Spinal cord (tissue), 10 donors: Measurements from ENCODE around the gene COG6. TPM values are rescaled to one million over a fixed set of nuclear protein-coding genes. Genes with fewer than 3 reads are reported as not detected.

Experiments
- DNase-seq, 6 donors: peaks; one replicate each; pipeline versions ENCODE4 v3.0.0 to v3.0.0-alpha.2; 2013 to 2015; ENCODE audit warnings: low spot score in 6 of 6, low read depth in 4 of 6
- H3K27ac ChIP-seq: one replicate; pipeline ENCODE4 v1.5.1; 2013; ENCODE audit warnings: low read depth, low read length, control low read depth
- H3K27me3 ChIP-seq: one replicate; pipeline ENCODE4 v1.6.1; 2013; ENCODE audit warnings: low read length; ENCODE audit not compliant: control insufficient read depth, insufficient read depth
- H3K36me3 ChIP-seq: one replicate; pipeline ENCODE4 v1.6.1; 2013; ENCODE audit warnings: low read length; ENCODE audit not compliant: control insufficient read depth, insufficient read depth
- H3K4me1 ChIP-seq: one replicate; pipeline ENCODE4 v1.6.1; 2013; ENCODE audit warnings: low read length; ENCODE audit not compliant: control insufficient read depth, insufficient read depth
- H3K4me3 ChIP-seq: one replicate; pipeline ENCODE4 v1.5.1; 2013; ENCODE audit warnings: low read depth, low read length, control low read depth
- H3K9me3 ChIP-seq: one replicate; pipeline ENCODE4 v1.6.1; 2013; ENCODE audit warnings: low read length; ENCODE audit not compliant: control insufficient read depth, insufficient read depth
- WGBS: methylation state at CpG from one replicate; pipeline ENCODE4 v1.1.5; 2013; ENCODE audit warnings: missing lambda C conversion rate; ENCODE audit not compliant: insufficient coverage; 5-methylcytosine and 5-hydroxymethylcytosine counted together
- polyA plus RNA-seq, 2 donors: library from polyadenylated mRNA; unstranded; fragments of 120-200 nt; gene quantifications; one replicate each; pipeline ENCODE4 v1.2.1, GENCODE V29; 2013; ENCODE audit not compliant: insufficient read length in 2 of 2
- total RNA-seq, 2 donors: library from RNA; depleted of rRNA in 1 of 2; stranded (reverse); fragments of 120-200 nt in 1 of 2; fragments of >200 nt in 1 of 2; gene quantifications; one replicate each; pipeline versions ENCODE4 v1.2.3 to v1.2.4, GENCODE V29; 2013 to 2014
- donor health status: healthy.

COG6 gene
- total and polyA plus RNA-seq, 4 donors = 23.4 to 48.9 (median 33.6) TPM

DNA sequence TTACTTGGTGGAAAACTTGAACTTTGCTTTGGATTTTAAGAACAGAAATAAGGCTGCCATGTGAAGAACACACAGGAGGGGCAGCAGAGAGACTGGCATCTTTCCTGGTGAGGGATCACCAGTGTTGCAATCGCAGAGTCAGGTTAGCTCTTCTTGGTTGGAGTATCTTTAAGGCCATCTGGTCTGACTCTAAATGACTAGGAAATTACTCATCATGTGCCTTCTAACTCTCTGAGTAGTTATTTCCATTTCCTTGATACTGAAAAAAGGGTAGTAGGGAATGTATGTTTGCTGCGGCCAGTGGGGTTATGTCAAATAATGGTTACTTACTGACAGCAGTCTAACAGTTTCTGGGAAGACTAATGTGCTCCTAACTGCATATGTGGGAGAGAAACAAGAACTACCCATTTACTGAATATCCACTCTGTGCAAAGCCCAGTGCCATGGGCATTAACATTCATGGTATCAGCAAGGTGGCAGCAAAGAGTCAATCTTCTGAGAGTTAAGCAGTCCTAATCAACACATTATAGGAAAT lies 122.1 kb downstream of the COG6 start:
- no peak overlapping the region for H3K4me3 ChIP-seq
- no peaks in the 10 kb centered on the region for H3K4me1 ChIP-seq
- 100% methylated on average over 1 of the region's 2 CpGs for WGBS
- no peaks in the 10 kb centered on the region for H3K36me3 ChIP-seq
- H3K27me3 ChIP-seq = no peaks in the 10 kb centered on the region
- no peak overlapping the region for H3K27ac ChIP-seq
- no peaks in the 10 kb centered on the region for H3K9me3 ChIP-seq
- peak in 2 of 6 donors; percentile 48 to 58 for DNase-seq

- no peaks in the 10 kb centered on the region for H3K27me3 ChIP-seq
- H3K4me3 ChIP-seq = no peak overlapping the region
- H3K27ac ChIP-seq = peak overlapping the region; percentile 15
- H3K9me3 ChIP-seq = no peaks in the 10 kb centered on the region
- no peaks in the 10 kb centered on the region for H3K36me3 ChIP-seq
- H3K4me1 ChIP-seq = no peaks in the 10 kb centered on the region
- DNase-seq = no peak
- WGBS = 8% methylated on average over 2 of the region's 8 CpGs
These were observed 124.1 kb downstream of the COG6 start for GRCh38 chr13:39779337-39780265.

DNA sequence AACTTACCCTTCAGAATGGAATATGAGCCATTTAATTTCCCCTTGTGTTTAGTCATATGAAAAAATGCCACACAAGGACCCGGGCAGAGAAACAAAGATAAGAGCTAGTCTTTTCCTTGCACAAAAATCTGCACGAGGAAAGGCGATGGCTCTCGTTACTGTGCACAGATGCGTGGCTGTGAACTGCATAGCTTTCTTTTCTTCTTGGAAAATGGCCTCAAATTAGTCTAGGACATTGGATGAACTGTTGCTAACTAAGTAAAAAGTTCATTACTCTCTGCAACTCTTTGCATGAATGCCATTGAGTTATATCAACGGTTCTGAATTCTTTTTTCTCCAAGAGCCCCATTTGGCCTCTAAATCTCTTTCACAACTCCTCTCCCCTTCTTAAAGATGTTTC lies 125.2 kb downstream of the COG6 start:
- Histone ChIP-seq H3K4me3 (no peak overlapping the region), H3K9me3 (no peaks in the 10 kb centered on the region), H3K36me3 (no peaks in the 10 kb centered on the region), H3K4me1 (no peaks in the 10 kb centered on the region), H3K27ac (peak overlapping the region; percentile 71), H3K27me3 (no peaks in the 10 kb centered on the region)
- 55% methylated on average over 4 of the region's 6 CpGs for WGBS
- DNase-seq = no peak

- Histone ChIP-seq H3K36me3 (no peaks in the 10 kb centered on the region), H3K27me3 (no peaks in the 10 kb centered on the region), H3K27ac (peak overlapping the region; percentile 71), H3K4me3 (no peak overlapping the region), H3K4me1 (no peaks in the 10 kb centered on the region), H3K9me3 (no peaks in the 10 kb centered on the region)
- no peak for DNase-seq
- 63% methylated on average over 1 of the region's 2 CpGs for WGBS
These were observed 125.9 kb downstream of the COG6 start for GRCh38 chr13:39781381-39781780.

- Histone ChIP-seq H3K4me1 (no peaks in the 10 kb centered on the region), H3K27me3 (no peaks in the 10 kb centered on the region), H3K27ac (no peak overlapping the region), H3K4me3 (no peak overlapping the region), H3K36me3 (no peaks in the 10 kb centered on the region), H3K9me3 (no peaks in the 10 kb centered on the region)
- no CpG with 5 or more reads among the region's 1 CpG for WGBS
- DNase-seq = peak in 1 of 6 donors; percentile 63
These were observed 127.6 kb downstream of the COG6 start for GRCh38 chr13:39783051-39783450.

GRCh38 chr13:39784347-39784746 lies 128.9 kb downstream of the COG6 start:
- H3K4me3 ChIP-seq = no peak overlapping the region
- no peaks in the 10 kb centered on the region for H3K4me1 ChIP-seq
- no peaks in the 10 kb centered on the region for H3K9me3 ChIP-seq
- H3K36me3 ChIP-seq = no peaks in the 10 kb centered on the region
- no peak overlapping the region for H3K27ac ChIP-seq
- H3K27me3 ChIP-seq = no peaks in the 10 kb centered on the region
- DNase-seq = no peak
- 78% methylated on average over 1 of the region's 1 CpG for WGBS

DNA sequence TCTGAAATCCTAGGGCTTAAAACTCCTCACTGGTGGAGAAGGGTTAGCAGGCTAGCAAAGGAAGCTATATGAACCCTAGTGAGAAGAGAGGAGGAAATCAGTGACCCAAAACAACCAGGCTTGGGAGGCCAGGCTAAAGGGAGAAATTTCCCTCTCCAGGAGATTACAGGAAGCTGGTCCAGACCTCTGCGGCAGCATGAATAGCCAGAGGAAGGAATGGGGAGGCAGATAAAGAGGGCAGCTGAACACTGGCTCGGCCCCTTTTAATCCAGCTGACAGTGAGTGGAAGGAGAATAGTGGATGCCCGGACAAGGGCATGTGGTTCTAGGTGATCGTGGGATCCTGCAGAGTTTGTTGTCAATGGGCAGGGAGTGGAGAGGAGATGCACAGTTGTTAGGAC lies 130.6 kb downstream of the COG6 start:
- H3K36me3 ChIP-seq = no peaks in the 10 kb centered on the region
- no peaks in the 10 kb centered on the region for H3K4me1 ChIP-seq
- no peak overlapping the region for H3K27ac ChIP-seq
- no peaks in the 10 kb centered on the region for H3K27me3 ChIP-seq
- no peaks in the 10 kb centered on the region for H3K9me3 ChIP-seq
- DNase-seq = no peak
- H3K4me3 ChIP-seq = no peak overlapping the region
- WGBS = 37% methylated on average over 4 of the region's 4 CpGs

GRCh38 chr13:39787086-39787487 lies 131.6 kb downstream of the COG6 start:
- no peaks in the 10 kb centered on the region for H3K4me1 ChIP-seq
- no peaks in the 10 kb centered on the region for H3K27me3 ChIP-seq
- no peak overlapping the region for H3K4me3 ChIP-seq
- H3K36me3 ChIP-seq = no peaks in the 10 kb centered on the region
- no CpG with 5 or more reads among the region's 1 CpG for WGBS
- H3K27ac ChIP-seq = no peak overlapping the region
- DNase-seq = peak in 1 of 6 donors; percentile 35
- no peaks in the 10 kb centered on the region for H3K9me3 ChIP-seq

- 70% methylated on average over 2 of the region's 5 CpGs for WGBS
- Histone ChIP-seq H3K9me3 (no peaks in the 10 kb centered on the region), H3K27ac (no peak overlapping the region), H3K4me1 (no peaks in the 10 kb centered on the region), H3K36me3 (no peaks in the 10 kb centered on the region), H3K4me3 (no peak overlapping the region), H3K27me3 (no peaks in the 10 kb centered on the region)
- DNase-seq = peak in 2 of 6 donors; percentile 14 to 50
These were observed 132.6 kb downstream of the COG6 start for GRCh38 chr13:39788102-39788501.

DNA sequence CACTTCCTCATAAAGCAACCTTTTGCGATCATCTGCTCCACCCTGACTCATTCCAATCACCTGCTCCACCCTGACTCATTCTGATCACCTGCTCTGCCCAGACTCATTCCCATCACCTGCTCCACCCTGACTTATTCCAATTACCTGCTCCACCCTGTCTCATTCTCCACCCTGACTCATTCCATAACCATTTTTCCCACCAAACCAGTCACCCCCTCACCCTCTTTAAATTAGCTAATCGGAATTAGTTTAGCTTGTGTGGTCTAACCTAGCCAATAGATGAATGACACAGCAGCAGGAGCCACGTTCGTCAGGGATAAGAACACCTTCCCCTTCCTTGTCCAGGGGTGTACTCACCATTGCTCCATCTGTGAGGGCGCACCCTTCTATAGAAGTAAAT lies 134.0 kb downstream of the COG6 start:
- H3K27me3 ChIP-seq = no peaks in the 10 kb centered on the region
- H3K9me3 ChIP-seq = no peaks in the 10 kb centered on the region
- no peaks in the 10 kb centered on the region for H3K36me3 ChIP-seq
- WGBS = 100% methylated on average over 1 of the region's 5 CpGs
- H3K4me3 ChIP-seq = no peak overlapping the region
- no peaks in the 10 kb centered on the region for H3K4me1 ChIP-seq
- no peak overlapping the region for H3K27ac ChIP-seq
- DNase-seq = no peak
